ENCODE results near the gene MT1B.

MT1B gene

DNA sequence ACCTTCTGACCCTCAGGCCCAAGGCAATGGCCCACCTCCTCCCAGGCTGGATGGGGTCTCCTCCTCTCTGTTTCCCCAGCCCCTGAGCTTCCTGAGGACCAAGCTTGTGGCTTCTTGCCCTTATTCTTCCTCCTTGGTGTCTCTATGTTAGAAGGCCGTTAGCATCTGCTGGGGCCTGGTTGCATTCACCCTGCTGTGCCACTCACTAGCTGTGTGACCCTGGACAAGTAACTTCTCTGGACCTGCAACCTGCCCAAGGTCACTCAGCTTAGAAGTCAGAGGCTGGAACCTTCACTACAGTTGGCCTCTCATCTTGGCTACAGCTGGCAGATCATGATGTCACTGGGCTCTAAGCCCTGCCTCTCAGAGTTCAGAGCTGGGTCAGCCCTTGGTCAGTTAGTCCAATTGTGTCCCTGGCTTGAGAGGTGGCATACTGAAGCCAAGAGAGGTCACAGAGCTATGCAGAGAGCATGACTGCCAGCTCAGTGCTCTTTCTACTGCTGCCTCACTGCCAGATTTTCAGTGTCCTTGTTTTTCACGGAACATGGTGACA lies 40.3 kb upstream of the MT1B start:
- H3K4me3 ChIP-seq (ENCODE audit: low read length), result no peak overlapping the region
- DNase-seq (ENCODE audit: low read depth), result peak; percentile 55
- TF ChIP-seq, protein P1, sequence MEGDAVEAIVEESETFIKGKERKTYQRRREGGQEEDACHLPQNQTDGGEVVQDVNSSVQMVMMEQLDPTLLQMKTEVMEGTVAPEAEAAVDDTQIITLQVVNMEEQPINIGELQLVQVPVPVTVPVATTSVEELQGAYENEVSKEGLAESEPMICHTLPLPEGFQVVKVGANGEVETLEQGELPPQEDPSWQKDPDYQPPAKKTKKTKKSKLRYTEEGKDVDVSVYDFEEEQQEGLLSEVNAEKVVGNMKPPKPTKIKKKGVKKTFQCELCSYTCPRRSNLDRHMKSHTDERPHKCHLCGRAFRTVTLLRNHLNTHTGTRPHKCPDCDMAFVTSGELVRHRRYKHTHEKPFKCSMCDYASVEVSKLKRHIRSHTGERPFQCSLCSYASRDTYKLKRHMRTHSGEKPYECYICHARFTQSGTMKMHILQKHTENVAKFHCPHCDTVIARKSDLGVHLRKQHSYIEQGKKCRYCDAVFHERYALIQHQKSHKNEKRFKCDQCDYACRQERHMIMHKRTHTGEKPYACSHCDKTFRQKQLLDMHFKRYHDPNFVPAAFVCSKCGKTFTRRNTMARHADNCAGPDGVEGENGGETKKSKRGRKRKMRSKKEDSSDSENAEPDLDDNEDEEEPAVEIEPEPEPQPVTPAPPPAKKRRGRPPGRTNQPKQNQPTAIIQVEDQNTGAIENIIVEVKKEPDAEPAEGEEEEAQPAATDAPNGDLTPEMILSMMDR (conservative IDR thresholded peaks at IDR 0.05; ENCODE audit: low read length), result no peak

DNA sequence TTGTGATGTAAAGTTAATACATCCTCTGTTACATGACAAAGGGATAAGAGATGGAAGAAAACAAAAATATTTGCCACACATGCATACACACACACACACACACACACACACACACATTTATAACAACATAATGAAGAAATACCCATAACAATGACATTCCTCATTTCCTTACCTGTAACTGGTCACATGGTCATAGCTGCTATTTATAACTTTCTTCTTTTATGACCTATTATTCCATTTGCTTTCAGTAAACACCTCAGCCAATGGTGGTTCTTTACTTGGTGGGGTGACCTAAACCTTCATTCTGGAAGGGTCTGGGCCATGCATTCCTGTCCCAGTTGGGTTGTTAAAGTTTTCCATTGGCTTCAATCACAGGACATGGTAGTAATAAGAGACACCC lies 38.0 kb upstream of the MT1B start:
- TF ChIP-seq, protein P1 (conservative IDR thresholded peaks at IDR 0.05; ENCODE audit: low read length), result no peak
- DNase-seq (ENCODE audit: low read depth), result no peak
- no peak overlapping the region for H3K4me3 ChIP-seq (ENCODE audit: low read length)

DNA sequence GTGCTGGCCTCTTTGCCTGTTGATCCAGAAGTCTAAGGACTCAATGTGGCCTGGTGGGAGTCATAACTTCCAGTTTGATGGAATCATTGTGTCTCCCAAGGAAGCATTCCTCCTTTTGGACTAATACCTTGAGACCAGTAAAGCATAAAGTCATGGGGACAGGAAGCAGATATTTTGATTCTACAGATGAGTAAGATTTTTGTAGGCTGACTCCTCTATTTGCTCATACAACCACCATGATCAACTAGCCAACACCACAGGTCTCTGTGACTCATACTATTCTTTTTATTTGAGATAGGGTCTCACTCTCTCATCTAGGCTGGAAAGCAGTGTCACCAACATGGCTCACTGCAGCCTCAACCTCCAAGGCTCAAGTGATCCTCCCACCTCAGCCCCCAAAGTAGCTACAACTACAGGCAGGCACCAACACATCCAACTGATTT lies 37.1 kb upstream of the MT1B start:
- TF ChIP-seq, protein P1 (conservative IDR thresholded peaks at IDR 0.05; ENCODE audit: low read length), result no peak
- peak; percentile 64 for DNase-seq (ENCODE audit: low read depth)
- no peak overlapping the region for H3K4me3 ChIP-seq (ENCODE audit: low read length)

DNA sequence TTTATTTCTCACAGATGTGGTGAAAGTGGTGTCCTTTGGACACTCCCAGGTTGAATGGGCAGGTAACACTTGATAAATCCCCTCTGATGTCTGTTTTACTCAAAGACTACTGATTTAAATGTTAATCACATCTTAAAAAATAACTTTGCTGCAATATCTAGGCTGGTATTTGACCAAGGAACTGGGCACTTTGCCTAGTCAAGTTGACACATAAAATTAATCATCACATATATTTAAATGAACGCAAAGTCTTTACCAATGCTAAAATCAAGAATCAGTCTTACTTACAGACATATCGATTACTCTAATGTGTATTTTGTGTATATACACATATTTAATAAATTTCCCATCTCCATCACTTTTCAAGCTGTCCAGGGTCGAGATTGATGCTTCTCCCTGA lies 36.3 kb upstream of the MT1B start:
- TF ChIP-seq, protein P1 (conservative IDR thresholded peaks at IDR 0.05; ENCODE audit: low read length), result no peak
- DNase-seq (ENCODE audit: low read depth), result no peak
- no peak overlapping the region for H3K4me3 ChIP-seq (ENCODE audit: low read length)

DNA sequence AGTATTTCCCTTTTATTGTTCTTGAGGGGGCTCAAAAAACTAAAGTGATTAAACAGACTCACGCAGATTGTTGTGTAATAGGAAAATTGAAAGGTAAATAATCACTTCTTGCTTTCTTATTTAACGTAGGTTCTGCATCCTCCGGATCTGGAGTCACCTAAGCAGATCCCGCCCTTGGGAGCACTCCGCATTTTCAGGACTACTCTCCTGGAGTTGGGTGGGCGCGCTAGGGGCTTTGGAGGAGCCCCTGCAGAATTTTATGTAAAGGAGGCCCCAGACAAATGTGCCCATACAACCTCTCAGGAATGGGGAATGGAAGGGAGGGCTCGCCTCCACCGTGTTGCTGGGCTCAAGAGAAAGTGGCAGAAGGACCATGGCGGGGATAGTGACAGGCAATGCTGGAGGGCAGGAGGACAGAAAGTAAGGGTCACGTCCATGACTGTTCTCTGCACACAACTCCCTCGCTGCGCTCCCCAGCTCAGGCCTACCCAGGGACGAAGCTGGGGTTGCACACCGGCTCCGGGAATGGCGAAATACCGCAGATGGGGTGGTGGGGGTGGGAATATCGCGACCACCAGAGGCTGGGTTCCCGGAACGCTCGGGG lies 35.0 kb upstream of the MT1B start:
- peak overlapping the region; percentile 49 for H3K4me3 ChIP-seq (ENCODE audit: low read length)
- TF ChIP-seq, protein P1 (conservative IDR thresholded peaks at IDR 0.05; ENCODE audit: low read length), result no peak
- no peak for DNase-seq (ENCODE audit: low read depth)

DNA sequence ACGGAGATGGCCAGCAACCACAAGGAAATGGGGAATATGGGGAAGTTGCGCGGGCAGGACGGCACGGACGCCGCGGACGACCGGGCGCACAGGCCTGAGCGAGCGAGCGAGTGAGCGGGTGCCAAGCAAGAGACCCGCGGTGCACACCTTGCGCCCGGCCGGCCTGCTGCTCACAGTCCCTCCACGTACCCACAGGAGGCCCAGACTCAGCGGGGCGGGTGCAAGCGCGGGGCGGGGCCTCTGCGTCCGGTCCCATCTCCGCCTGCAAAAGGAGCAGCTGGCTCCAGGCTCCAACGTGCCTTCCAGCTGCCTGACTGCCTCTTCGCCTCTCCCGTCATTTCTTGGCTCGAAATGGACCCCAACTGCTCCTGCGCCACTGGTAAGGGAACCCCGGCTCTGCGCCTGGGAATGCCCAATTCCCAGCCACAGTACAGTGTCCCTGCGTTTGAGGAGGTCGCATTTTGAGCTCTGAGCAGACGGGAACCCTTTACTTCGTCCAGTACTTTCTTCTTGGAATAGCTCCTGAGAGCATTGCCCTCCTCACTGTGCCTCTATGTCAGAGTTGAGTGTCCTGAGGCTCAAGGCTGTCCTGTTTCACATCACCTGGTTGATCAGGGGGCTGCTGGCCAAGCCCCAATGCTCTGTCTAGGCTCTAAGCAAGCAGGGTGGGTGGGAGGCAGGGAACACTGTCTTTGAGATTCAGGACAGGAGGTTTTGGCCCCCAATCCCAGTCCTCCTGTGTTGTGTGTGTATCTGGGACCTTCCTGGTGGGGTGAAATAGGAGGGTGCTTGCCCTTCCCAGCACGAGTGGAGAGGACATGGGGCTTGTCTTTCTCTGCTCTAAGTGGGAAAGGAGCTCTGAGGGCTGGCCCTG lies 34.2 kb upstream of the MT1B start:
- DNase-seq (ENCODE audit: low read depth), result peak; percentile 75
- peak overlapping the region; percentile 49 for H3K4me3 ChIP-seq (ENCODE audit: low read length)
- TF ChIP-seq, protein P1 (conservative IDR thresholded peaks at IDR 0.05; ENCODE audit: low read length), result no peak

All from AG10803 (cell line).